ENCODE data around the gene CLRN1.
"Not testable (repeated sequence)": the region's sequence is repeated elsewhere in the genome, so short reads cannot be mapped to it uniquely, and the experiment has no call there.

CLRN1 gene

GRCh38 chr3:150972366-150973071 is at the start of gene CLRN1:
Gene CLRN1, minus strand, starts transcription at chr3:150972727. Its CDS starts 19 bp downstream, at chr3:150972708.
- no peak for DNase-seq

- no peak for DNase-seq
These were observed 43.9 kb upstream of the CLRN1 start for GRCh38 chr3:151016478-151016795.

GRCh38 chr3:151015767-151016477 is 43.4 kb upstream of the CLRN1 start:
- no peak for DNase-seq

- no peak for DNase-seq
These were observed 42.7 kb upstream of the CLRN1 start for GRCh38 chr3:151015181-151015580.

- DNase-seq = no peak
These were observed 42.0 kb upstream of the CLRN1 start for GRCh38 chr3:151014501-151015018.

GRCh38 chr3:151012753-151013152 is 40.2 kb upstream of the CLRN1 start:
- DNase-seq = no peak

- no peak for DNase-seq
These were observed 38.9 kb upstream of the CLRN1 start for GRCh38 chr3:151011427-151011826.

GRCh38 chr3:151009981-151010380 is 37.5 kb upstream of the CLRN1 start:
- DNase-seq = no peak

GRCh38 chr3:151009430-151009829 is 36.9 kb upstream of the CLRN1 start:
- DNase-seq = no peak

- no peak for DNase-seq
These were observed 36.2 kb upstream of the CLRN1 start for GRCh38 chr3:151008699-151009098.

GRCh38 chr3:151003768-151004134 is 31.2 kb upstream of the CLRN1 start:
- DNase-seq = no peak

GRCh38 chr3:151003029-151003767 is 30.7 kb upstream of the CLRN1 start:
- no peak for DNase-seq

- no peak for DNase-seq
These were observed 29.8 kb upstream of the CLRN1 start for GRCh38 chr3:151002003-151002981.

- no peak for DNase-seq
These were observed 26.5 kb upstream of the CLRN1 start for GRCh38 chr3:150998996-150999395.

- DNase-seq = no peak
These were observed 24.2 kb upstream of the CLRN1 start for GRCh38 chr3:150996731-150997130.

- no peak for DNase-seq
These were observed 23.0 kb upstream of the CLRN1 start for GRCh38 chr3:150995510-150995909.

- no peak for DNase-seq
These were observed 16.7 kb upstream of the CLRN1 start for GRCh38 chr3:150989208-150989607.

- not testable (repeated sequence) for DNase-seq
These were observed 15.9 kb upstream of the CLRN1 start for GRCh38 chr3:150988395-150988794.

GRCh38 chr3:150985711-150986110 is 13.2 kb upstream of the CLRN1 start:
- DNase-seq = no peak

- DNase-seq = no peak
These were observed 11.5 kb upstream of the CLRN1 start for GRCh38 chr3:150984066-150984465.

- no peak for DNase-seq
These were observed 6.1 kb upstream of the CLRN1 start for GRCh38 chr3:150978566-150979148.

- DNase-seq = no peak
These were observed 3.5 kb upstream of the CLRN1 start for GRCh38 chr3:150975992-150976368.
